Loucy (cell line): ENCODE results near the gene ADRA1B.

Experiments used
- H2AFZ ChIP-seq: fragments of 200-600 bp; sonication (generic); 2 replicates; pipeline ENCODE4 v1.6.0; 2016; ENCODE audit warnings: antibody characterized with exemption, mild to moderate bottlenecking, low read length, moderate library complexity
- H3F3A ChIP-seq: fragments of 200-600 bp; 2 replicates; pipeline ENCODE4 v1.6.0; 2016; ENCODE audit warnings: antibody characterized with exemption, low read depth, mild to moderate bottlenecking
- H3K27me3 ChIP-seq: fragments of 200-600 bp; sonication (generic); 2 replicates; pipeline ENCODE4 v1.6.1; 2014; ENCODE audit warnings: low read length, mild to moderate bottlenecking; ENCODE audit not compliant: insufficient read depth, poor library complexity, severe bottlenecking
- H3K36me3 ChIP-seq: fragments of 200-600 bp; sonication (generic); 2 replicates; pipeline ENCODE4 v1.6.1; 2016; ENCODE audit warnings: low read length; ENCODE audit not compliant: insufficient read depth
- H3K4me1 ChIP-seq: fragments of 200-600 bp; sonication (generic); 2 replicates; pipeline ENCODE4 v1.5.1; 2014; ENCODE audit warnings: low read length, mild to moderate bottlenecking; ENCODE audit not compliant: insufficient read depth, poor library complexity, severe bottlenecking
- H3K4me2 ChIP-seq: fragments of 200-600 bp; sonication (generic); 2 replicates; pipeline ENCODE4 v1.6.0; 2014; ENCODE audit warnings: antibody characterized with exemption, low read length, low read depth, mild to moderate bottlenecking; ENCODE audit not compliant: poor library complexity, severe bottlenecking
- H3K4me3 ChIP-seq: fragments of 200-600 bp; sonication (generic); 2 replicates; pipeline ENCODE4 v1.5.1; 2014; ENCODE audit warnings: low read length, mild to moderate bottlenecking, mixed read lengths; ENCODE audit not compliant: poor library complexity, severe bottlenecking
- H3K79me2 ChIP-seq: fragments of 200-600 bp; sonication (generic); 2 replicates; pipeline ENCODE4 v1.6.1; 2014; ENCODE audit warnings: low read length; ENCODE audit not compliant: insufficient read depth
- H3K9ac ChIP-seq: fragments of 200-600 bp; sonication (generic); 2 replicates; pipeline ENCODE4 v1.6.0; 2014; ENCODE audit warnings: mild to moderate bottlenecking, low read depth, low read length, moderate library complexity; ENCODE audit not compliant: poor library complexity, severe bottlenecking
- H3K9me2 ChIP-seq: fragments of 200-600 bp; sonication (generic); replicated peaks from 2 replicates; pipeline ENCODE4 v1.6.1; 2016; ENCODE audit warnings: low read depth, low read length, mixed read lengths
- H3K9me3 ChIP-seq: fragments of 200-600 bp; sonication (generic); 2 replicates; pipeline ENCODE4 v1.6.1; 2014; ENCODE audit warnings: mild to moderate bottlenecking, antibody characterized with exemption, low read length, low read depth; ENCODE audit not compliant: insufficient read depth
- H4K20me1 ChIP-seq: fragments of 200-600 bp; sonication (generic); 2 replicates; pipeline ENCODE4 v1.6.0; 2014; ENCODE audit warnings: antibody characterized with exemption, low read length, mild to moderate bottlenecking; ENCODE audit not compliant: insufficient read depth, poor library complexity, severe bottlenecking
- EZH2phosphoT487 ChIP-seq: fragments of 200-600 bp; IDR thresholded peaks from 2 replicates; pipeline ENCODE4 v1.6.1; 2018; ENCODE audit warnings: antibody characterized with exemption, mild to moderate bottlenecking, moderate library complexity, borderline replicate concordance
- TF ChIP-seq, protein P1 (sequence below): fragments of 200-600 bp; sonication (generic); conservative IDR thresholded peaks from 2 replicates; pipeline ENCODE4 v1.5.1; 2014; ENCODE audit warnings: mild to moderate bottlenecking, antibody characterized with exemption, low read length

Gene ADRA1B

DNA sequence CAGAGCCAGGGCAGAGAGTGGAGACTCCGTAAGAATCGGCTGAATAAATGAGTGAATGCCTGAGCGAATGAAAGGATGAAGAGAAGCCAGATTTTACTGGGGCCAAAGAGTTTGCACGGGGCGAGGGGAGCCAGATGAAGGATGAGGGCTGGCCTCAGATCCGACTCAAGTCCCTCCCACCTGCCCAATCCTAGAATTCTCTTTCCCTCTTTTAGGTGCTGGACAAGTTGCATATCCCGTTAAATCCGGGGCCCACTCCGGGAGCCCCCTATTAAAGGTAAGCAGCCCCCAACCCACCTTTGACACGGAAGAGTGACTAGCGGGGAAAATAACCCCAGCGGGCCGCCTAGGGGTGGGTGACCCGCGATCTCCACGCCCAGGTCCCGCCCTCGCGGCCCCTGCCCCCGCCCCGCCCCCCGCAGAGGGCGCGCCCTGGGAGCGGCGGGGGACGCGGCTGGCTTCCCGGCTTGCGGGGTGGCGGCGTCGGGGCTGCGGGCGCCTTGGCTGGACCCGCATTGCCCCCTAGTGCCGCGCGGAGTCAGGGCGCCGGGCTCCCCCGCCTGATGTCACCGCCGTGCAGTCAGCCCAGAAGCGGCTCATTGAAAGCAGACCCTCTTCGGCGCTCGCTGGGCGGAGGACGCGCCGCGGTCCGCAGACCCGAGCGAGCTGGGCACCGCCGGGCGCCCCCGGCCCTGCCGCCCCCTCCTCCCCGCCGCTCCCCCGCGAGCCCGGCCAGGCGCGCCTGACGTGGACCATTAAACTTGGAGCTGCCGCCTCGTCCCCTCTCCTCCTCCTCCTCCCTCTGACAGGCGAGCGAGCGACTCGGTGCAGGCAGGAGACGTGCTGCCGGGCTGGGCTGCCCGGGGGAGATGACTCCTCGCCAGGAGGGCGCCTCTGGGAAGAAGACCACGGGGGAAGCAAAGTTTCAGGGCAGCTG is at the start of gene ADRA1B:
Gene ADRA1B, plus strand, starts transcription at position 579 of the 937 bp plus-strand sequence. CDS start 424 bp downstream, outside the sequence.
- H3K4me1 ChIP-seq: no peaks in the 10 kb centered on the region
- no peaks in the 10 kb centered on the region for H4K20me1 ChIP-seq
- H3K4me2 ChIP-seq: peak within 1 kb of the TSS; percentile 50
- H3K27me3 ChIP-seq: peaks cover 8% of the 10 kb centered on the region
- H3K9me2 ChIP-seq: no peaks in the 10 kb centered on the region
- TF ChIP-seq, protein P1, sequence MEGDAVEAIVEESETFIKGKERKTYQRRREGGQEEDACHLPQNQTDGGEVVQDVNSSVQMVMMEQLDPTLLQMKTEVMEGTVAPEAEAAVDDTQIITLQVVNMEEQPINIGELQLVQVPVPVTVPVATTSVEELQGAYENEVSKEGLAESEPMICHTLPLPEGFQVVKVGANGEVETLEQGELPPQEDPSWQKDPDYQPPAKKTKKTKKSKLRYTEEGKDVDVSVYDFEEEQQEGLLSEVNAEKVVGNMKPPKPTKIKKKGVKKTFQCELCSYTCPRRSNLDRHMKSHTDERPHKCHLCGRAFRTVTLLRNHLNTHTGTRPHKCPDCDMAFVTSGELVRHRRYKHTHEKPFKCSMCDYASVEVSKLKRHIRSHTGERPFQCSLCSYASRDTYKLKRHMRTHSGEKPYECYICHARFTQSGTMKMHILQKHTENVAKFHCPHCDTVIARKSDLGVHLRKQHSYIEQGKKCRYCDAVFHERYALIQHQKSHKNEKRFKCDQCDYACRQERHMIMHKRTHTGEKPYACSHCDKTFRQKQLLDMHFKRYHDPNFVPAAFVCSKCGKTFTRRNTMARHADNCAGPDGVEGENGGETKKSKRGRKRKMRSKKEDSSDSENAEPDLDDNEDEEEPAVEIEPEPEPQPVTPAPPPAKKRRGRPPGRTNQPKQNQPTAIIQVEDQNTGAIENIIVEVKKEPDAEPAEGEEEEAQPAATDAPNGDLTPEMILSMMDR: peak; percentile 22; the same call in 1 of the 2 replicates
- no peak for TF ChIP-seq EZH2phosphoT487
- no peak within 1 kb of the TSS; the same call in 1 of the 2 replicates for H2AFZ ChIP-seq
- H3K4me3 ChIP-seq: peak within 1 kb of the TSS; percentile 51
- H3K36me3 ChIP-seq: no peaks in the 10 kb centered on the region
- no peaks in the 10 kb centered on the region for H3K9me3 ChIP-seq
- H3F3A ChIP-seq: no peaks in the 10 kb centered on the region
- H3K9ac ChIP-seq: no peak within 1 kb of the TSS
- no peaks in the 10 kb centered on the region for H3K79me2 ChIP-seq

DNA sequence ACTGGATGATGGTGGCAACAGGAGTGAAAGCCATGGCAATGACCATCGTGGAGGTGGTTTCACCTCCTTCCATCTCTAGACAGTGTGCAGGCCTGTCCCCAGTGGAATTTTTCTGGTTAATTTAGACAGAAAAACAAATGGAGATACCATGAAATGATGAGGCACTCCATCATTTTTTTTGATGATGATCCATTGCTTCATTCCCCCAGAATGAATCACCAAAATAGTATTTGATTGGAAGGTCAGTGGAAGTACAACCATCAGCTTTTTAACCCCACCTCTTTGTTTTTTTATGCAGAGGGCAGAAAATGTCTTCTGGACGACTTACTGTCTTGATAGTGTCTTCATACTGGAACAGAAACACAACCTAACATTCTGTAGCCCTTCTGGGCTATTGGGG is 42.6 kb upstream of the ADRA1B start:
- Histone ChIP-seq H4K20me1 (no peaks in the 10 kb centered on the region), H3K79me2 (no peaks in the 10 kb centered on the region), H3K9me3 (no peaks in the 10 kb centered on the region), H3K9me2 (no peaks in the 10 kb centered on the region), H3K4me3 (no peak overlapping the region), H3K4me2 (no peak overlapping the region), H3F3A (no peaks in the 10 kb centered on the region), H3K36me3 (no peaks in the 10 kb centered on the region), H3K9ac (no peak overlapping the region), H2AFZ (no peak overlapping the region), H3K27me3 (no peaks in the 10 kb centered on the region), H3K4me1 (no peaks in the 10 kb centered on the region)
- no peak for TF ChIP-seq EZH2phosphoT487
- TF ChIP-seq, protein P1: no peak

DNA sequence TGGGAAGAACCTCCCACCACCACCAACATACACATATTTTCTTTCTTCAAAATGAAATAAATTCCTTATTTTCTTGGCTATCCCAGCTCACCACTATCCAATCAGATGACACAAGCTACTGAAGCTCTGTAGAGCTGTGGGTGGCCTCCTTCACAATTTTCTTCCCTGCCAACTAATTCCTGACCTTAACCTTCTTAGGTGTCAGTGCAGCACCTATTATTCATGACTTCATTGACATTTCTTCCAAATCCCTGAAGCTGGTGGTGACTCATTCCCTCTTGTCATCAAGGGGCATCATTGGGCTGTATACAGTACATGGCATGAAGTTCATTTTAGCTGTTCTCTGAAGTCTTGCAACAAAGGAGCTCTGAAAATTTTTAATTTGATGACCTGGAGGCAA is 42.0 kb upstream of the ADRA1B start:
- Histone ChIP-seq H3K79me2 (no peaks in the 10 kb centered on the region), H3K9me2 (no peaks in the 10 kb centered on the region), H3K4me2 (no peak overlapping the region), H3K27me3 (no peaks in the 10 kb centered on the region), H3K9ac (no peak overlapping the region), H3K36me3 (no peaks in the 10 kb centered on the region), H3F3A (no peaks in the 10 kb centered on the region), H2AFZ (no peak overlapping the region), H3K4me3 (no peak overlapping the region), H3K9me3 (no peaks in the 10 kb centered on the region), H3K4me1 (no peaks in the 10 kb centered on the region), H4K20me1 (no peaks in the 10 kb centered on the region)
- TF ChIP-seq, protein P1: no peak
- TF ChIP-seq EZH2phosphoT487: no peak
